Measurements from ENCODE around the gene C1S.
A peak's percentile ranks its signal among the peaks of the same experiment; 100 is the strongest.

C1S gene

DNA sequence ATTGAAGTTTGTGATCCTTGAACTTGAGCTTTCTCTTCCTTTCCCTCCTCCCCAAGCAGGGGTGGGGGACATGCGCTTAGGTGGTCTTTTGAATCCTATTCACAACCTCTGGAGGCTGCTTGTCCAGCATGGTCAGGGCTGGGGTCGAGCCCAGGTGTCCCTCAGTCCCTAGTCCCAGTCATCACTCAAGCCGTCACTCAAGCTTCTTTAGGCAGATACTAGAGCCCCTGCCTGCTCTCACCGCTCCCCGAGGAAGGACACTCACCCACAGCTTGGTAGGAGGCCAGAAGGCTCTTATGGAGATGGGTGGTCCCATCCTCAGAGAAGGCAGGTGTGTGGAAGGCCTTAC is 49.0 kb downstream of the C1S start:
- Histone ChIP-seq H4K91ac (ENCODE audit: low read length) (peak overlapping the region; percentile 12), H3K14ac (ENCODE audit: low read length in 2 of 2) (peak overlapping the region in 1 of 2 experiments; percentile 5), H3K27ac (ENCODE audit: low read length, poor library complexity, severe bottlenecking) (no peak overlapping the region), H2BK5ac (ENCODE audit: low read depth, low read length, poor library complexity, severe bottlenecking) (no peak overlapping the region), H3K9me3 (ENCODE audit: control insufficient read depth, low read length) (peaks cover 3% of the 10 kb centered on the region), H3K4me1 (ENCODE audit: control insufficient read depth, insufficient read depth, low read depth, low read length) (peaks cover 9% of the 10 kb centered on the region), H3K4me3 (ENCODE audit: insufficient read depth in 1 of 2, low read depth in 1 of 2, low read length in 2 of 2) (peak overlapping the region in 1 of 2 experiments; percentile 87), H2BK15ac (ENCODE audit: low read depth, poor library complexity, severe bottlenecking) (no peak overlapping the region), H2AK5ac (ENCODE audit: low read length, severe bottlenecking) (peak overlapping the region; percentile 58), H2BK120ac (ENCODE audit: low read depth, low read length) (peak overlapping the region; percentile 12), H3K36me3 (ENCODE audit: control insufficient read depth in 1 of 2, insufficient read depth in 2 of 2, low read depth in 1 of 2, low read length in 2 of 2) (peaks cover 7 to 24% of the 10 kb centered on the region in 2 experiments), H3K79me1 (replicated peaks; ENCODE audit: low read length, poor library complexity, severe bottlenecking) (peaks cover 15% of the 10 kb centered on the region), H3K27me3 (ENCODE audit: control insufficient read depth in 1 of 2, insufficient read depth in 1 of 2, low read length in 2 of 2) (no peaks in the 10 kb centered on the region), H2AFZ (ENCODE audit: low read depth, low read length) (no peak overlapping the region), H3K4ac (ENCODE audit: low read depth in 1 of 2, low read length in 2 of 2) (peak overlapping the region in 1 of 2 experiments; percentile 50), H3K4me2 (ENCODE audit: low read length, poor library complexity, severe bottlenecking) (no peak overlapping the region), H2BK12ac (ENCODE audit: low read length in 2 of 2) (peak overlapping the region; percentile 37 to 78), H3K18ac (ENCODE audit: low read depth in 1 of 2, low read length in 2 of 2) (peak overlapping the region; percentile 9 to 63), H4K8ac (ENCODE audit: low read length) (peak overlapping the region; percentile 56), H3K9ac (ENCODE audit: low read length) (peak overlapping the region; percentile 90), H3K23ac (ENCODE audit: low read length in 2 of 2) (no peak overlapping the region)
- DNase-seq: no peak
- WGBS: 34% methylated on average over 3 of the region's 5 CpGs

DNA sequence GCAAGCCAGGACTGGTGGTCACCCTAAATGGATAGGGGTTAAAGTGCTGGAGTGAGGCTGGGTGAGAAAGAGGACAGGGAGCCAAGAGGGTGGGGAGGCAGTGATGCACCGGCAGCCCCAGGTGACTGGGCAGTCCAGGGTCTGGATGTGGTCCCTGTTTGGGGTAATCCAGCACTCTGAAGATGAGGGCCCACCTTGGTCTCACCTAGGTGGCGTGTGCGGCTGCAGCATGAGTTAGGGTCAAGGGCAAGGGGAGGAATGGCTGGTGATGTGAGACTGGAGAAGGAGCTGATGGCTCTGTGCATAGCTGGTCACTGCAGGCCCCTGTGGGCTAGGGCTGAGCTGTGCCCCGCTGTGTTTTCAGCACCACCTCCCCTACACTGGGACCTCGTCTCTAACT is 50.1 kb downstream of the C1S start:
- H3K23ac ChIP-seq (ENCODE audit: low read length in 2 of 2): no peak overlapping the region
- peak overlapping the region; percentile 21 for H3K9ac ChIP-seq (ENCODE audit: low read length)
- H2BK120ac ChIP-seq (ENCODE audit: low read depth, low read length): no peak overlapping the region
- H3K4me1 ChIP-seq (ENCODE audit: control insufficient read depth, insufficient read depth, low read depth, low read length): peaks cover 9% of the 10 kb centered on the region
- no peaks in the 10 kb centered on the region for H3K27me3 ChIP-seq (ENCODE audit: control insufficient read depth in 1 of 2, insufficient read depth in 1 of 2, low read length in 2 of 2)
- peaks cover 13% of the 10 kb centered on the region for H3K79me1 ChIP-seq (replicated peaks; ENCODE audit: low read length, poor library complexity, severe bottlenecking)
- H3K9me3 ChIP-seq (ENCODE audit: control insufficient read depth, low read length): peaks cover 3% of the 10 kb centered on the region
- H2AK5ac ChIP-seq (ENCODE audit: low read length, severe bottlenecking): no peak overlapping the region
- no peak overlapping the region for H3K27ac ChIP-seq (ENCODE audit: low read length, poor library complexity, severe bottlenecking)
- no peak overlapping the region for H2AFZ ChIP-seq (ENCODE audit: low read depth, low read length)
- H2BK5ac ChIP-seq (ENCODE audit: low read depth, low read length, poor library complexity, severe bottlenecking): no peak overlapping the region
- H3K36me3 ChIP-seq (ENCODE audit: control insufficient read depth in 1 of 2, insufficient read depth in 2 of 2, low read depth in 1 of 2, low read length in 2 of 2): peaks cover 15 to 27% of the 10 kb centered on the region in 2 experiments
- H3K4me3 ChIP-seq (ENCODE audit: insufficient read depth in 1 of 2, low read depth in 1 of 2, low read length in 2 of 2): no peak overlapping the region
- no peak overlapping the region for H3K14ac ChIP-seq (ENCODE audit: low read length in 2 of 2)
- H2BK12ac ChIP-seq (ENCODE audit: low read length in 2 of 2): peak overlapping the region; percentile 57 to 70
- DNase-seq: no peak
- no peak overlapping the region for H3K18ac ChIP-seq (ENCODE audit: low read depth in 1 of 2, low read length in 2 of 2)
- no peak overlapping the region for H4K8ac ChIP-seq (ENCODE audit: low read length)
- H4K91ac ChIP-seq (ENCODE audit: low read length): peak overlapping the region; percentile 84
- WGBS: 91% methylated on average over 5 of the region's 5 CpGs
- peak overlapping the region; percentile 57 for H2BK15ac ChIP-seq (ENCODE audit: low read depth, poor library complexity, severe bottlenecking)
- H3K4me2 ChIP-seq (ENCODE audit: low read length, poor library complexity, severe bottlenecking): no peak overlapping the region
- peak overlapping the region in 1 of 2 experiments; percentile 46 for H3K4ac ChIP-seq (ENCODE audit: low read depth in 1 of 2, low read length in 2 of 2)

DNA sequence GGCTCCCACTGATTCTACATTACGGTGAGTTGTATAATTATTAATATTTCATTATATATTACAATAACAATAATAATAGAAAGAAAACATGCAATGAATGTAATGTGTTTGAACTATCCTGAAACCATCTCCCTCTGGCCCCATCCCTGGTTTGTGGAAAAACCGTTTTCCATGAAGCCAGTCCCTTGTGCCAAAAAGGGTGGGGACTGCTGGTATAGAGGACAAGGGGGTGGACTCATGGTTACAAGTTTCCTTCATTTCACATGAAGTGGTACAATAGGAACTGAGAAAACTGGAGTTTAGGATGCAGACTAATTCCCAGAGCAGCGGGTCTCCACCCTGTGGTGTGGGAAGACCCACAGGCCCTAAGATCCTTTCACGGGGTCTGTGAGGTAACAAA is 51.5 kb downstream of the C1S start:
- no peak overlapping the region for H3K14ac ChIP-seq (ENCODE audit: low read length in 2 of 2)
- 81% methylated on average over 3 of the region's 4 CpGs for WGBS
- no peak overlapping the region for H3K18ac ChIP-seq (ENCODE audit: low read depth in 1 of 2, low read length in 2 of 2)

DNA sequence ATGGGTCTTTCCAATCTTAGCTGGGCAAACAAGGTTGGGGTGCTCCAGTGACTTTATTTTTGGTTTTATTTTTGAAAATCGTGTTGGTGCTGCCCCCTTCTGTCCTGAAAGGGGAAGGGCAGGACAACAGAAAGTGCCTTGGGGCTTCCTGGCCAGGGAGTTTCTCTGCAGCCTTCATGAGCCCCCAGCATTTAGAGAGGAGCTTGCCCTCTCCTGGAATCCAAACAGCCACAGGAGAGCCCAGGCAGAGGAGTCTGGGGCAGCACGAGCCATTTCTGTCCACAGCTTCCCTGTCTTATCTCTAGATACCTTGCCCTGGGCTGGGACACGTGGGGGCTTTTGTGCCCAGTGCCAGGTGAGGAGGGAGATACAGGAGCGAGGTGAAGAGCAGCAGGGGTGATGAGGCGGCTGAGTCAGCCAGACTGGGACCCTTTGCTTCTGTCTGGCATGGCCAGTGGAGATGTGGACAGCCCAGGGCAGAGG is 52.9 kb downstream of the C1S start:
- peaks cover 36 to 45% of the 10 kb centered on the region in 2 experiments for H3K36me3 ChIP-seq (ENCODE audit: control insufficient read depth in 1 of 2, insufficient read depth in 2 of 2, low read depth in 1 of 2, low read length in 2 of 2)
- DNase-seq: peak; percentile 48
- H2BK120ac ChIP-seq (ENCODE audit: low read depth, low read length): no peak overlapping the region
- H3K9me3 ChIP-seq (ENCODE audit: control insufficient read depth, low read length): no peaks in the 10 kb centered on the region
- peaks cover 5% of the 10 kb centered on the region for H3K4me1 ChIP-seq (ENCODE audit: control insufficient read depth, insufficient read depth, low read depth, low read length)
- 44% methylated on average over 4 of the region's 5 CpGs for WGBS
- peak overlapping the region; percentile 18 for H4K91ac ChIP-seq (ENCODE audit: low read length)
- H4K8ac ChIP-seq (ENCODE audit: low read length): peak overlapping the region; percentile 35
- H3K27me3 ChIP-seq (ENCODE audit: control insufficient read depth in 1 of 2, insufficient read depth in 1 of 2, low read length in 2 of 2): no peaks in the 10 kb centered on the region
- H2BK15ac ChIP-seq (ENCODE audit: low read depth, poor library complexity, severe bottlenecking): no peak overlapping the region
- no peak overlapping the region for H3K4ac ChIP-seq (ENCODE audit: low read depth in 1 of 2, low read length in 2 of 2)
- no peak overlapping the region for H3K4me3 ChIP-seq (ENCODE audit: insufficient read depth in 1 of 2, low read depth in 1 of 2, low read length in 2 of 2)
- no peak overlapping the region for H3K14ac ChIP-seq (ENCODE audit: low read length in 2 of 2)
- H2BK5ac ChIP-seq (ENCODE audit: low read depth, low read length, poor library complexity, severe bottlenecking): no peak overlapping the region
- H2BK12ac ChIP-seq (ENCODE audit: low read length in 2 of 2): peak overlapping the region in 1 of 2 experiments; percentile 79
- H3K79me1 ChIP-seq (replicated peaks; ENCODE audit: low read length, poor library complexity, severe bottlenecking): peaks cover 7% of the 10 kb centered on the region
- no peak overlapping the region for H2AK5ac ChIP-seq (ENCODE audit: low read length, severe bottlenecking)
- H3K4me2 ChIP-seq (ENCODE audit: low read length, poor library complexity, severe bottlenecking): no peak overlapping the region
- H2AFZ ChIP-seq (ENCODE audit: low read depth, low read length): no peak overlapping the region
- no peak overlapping the region for H3K27ac ChIP-seq (ENCODE audit: low read length, poor library complexity, severe bottlenecking)
- no peak overlapping the region for H3K18ac ChIP-seq (ENCODE audit: low read depth in 1 of 2, low read length in 2 of 2)
- no peak overlapping the region for H3K23ac ChIP-seq (ENCODE audit: low read length in 2 of 2)
- H3K9ac ChIP-seq (ENCODE audit: low read length): peak overlapping the region; percentile 75

More for the DNA sequence above, 51.5 kb downstream of the C1S start:
- Histone ChIP-seq H3K4me1 (ENCODE audit: control insufficient read depth, insufficient read depth, low read depth, low read length) (peaks cover 9% of the 10 kb centered on the region), H3K27me3 (ENCODE audit: control insufficient read depth in 1 of 2, insufficient read depth in 1 of 2, low read length in 2 of 2) (no peaks in the 10 kb centered on the region), H2BK15ac (ENCODE audit: low read depth, poor library complexity, severe bottlenecking) (no peak overlapping the region), H3K36me3 (ENCODE audit: control insufficient read depth in 1 of 2, insufficient read depth in 2 of 2, low read depth in 1 of 2, low read length in 2 of 2) (peaks cover 26 to 32% of the 10 kb centered on the region in 2 experiments), H3K4me3 (ENCODE audit: insufficient read depth in 1 of 2, low read depth in 1 of 2, low read length in 2 of 2) (peak overlapping the region in 1 of 2 experiments; percentile 48), H3K9me3 (ENCODE audit: control insufficient read depth, low read length) (no peaks in the 10 kb centered on the region), H3K4me2 (ENCODE audit: low read length, poor library complexity, severe bottlenecking) (no peak overlapping the region), H2AFZ (ENCODE audit: low read depth, low read length) (no peak overlapping the region), H3K27ac (ENCODE audit: low read length, poor library complexity, severe bottlenecking) (no peak overlapping the region), H2AK5ac (ENCODE audit: low read length, severe bottlenecking) (no peak overlapping the region), H2BK12ac (ENCODE audit: low read length in 2 of 2) (no peak overlapping the region), H2BK120ac (ENCODE audit: low read depth, low read length) (no peak overlapping the region), H2BK5ac (ENCODE audit: low read depth, low read length, poor library complexity, severe bottlenecking) (no peak overlapping the region), H3K79me1 (replicated peaks; ENCODE audit: low read length, poor library complexity, severe bottlenecking) (peaks cover 12% of the 10 kb centered on the region), H3K4ac (ENCODE audit: low read depth in 1 of 2, low read length in 2 of 2) (no peak overlapping the region), H4K8ac (ENCODE audit: low read length) (no peak overlapping the region), H3K23ac (ENCODE audit: low read length in 2 of 2) (no peak overlapping the region), H4K91ac (ENCODE audit: low read length) (no peak overlapping the region), H3K9ac (ENCODE audit: low read length) (peak overlapping the region; percentile 75)
- DNase-seq: no peak
